Muscle layer of colon (tissue), 2 donors: ENCODE measurements around the gene CCDC40.

Experiments
- H3K27ac ChIP-seq: one replicate; pipeline ENCODE4 v1.7.0; 2013; ENCODE audit warnings: low read depth, mild to moderate bottlenecking, low read length, moderate library complexity
- H3K27me3 ChIP-seq, 2 donors: one replicate each; pipeline ENCODE4 v1.7.0; 2013; ENCODE audit warnings: low read length in 2 of 2, mild to moderate bottlenecking in 2 of 2; ENCODE audit not compliant: insufficient read depth in 2 of 2, control insufficient read depth in 1 of 2
- H3K36me3 ChIP-seq: one replicate; pipeline ENCODE4 v1.7.0; 2013; ENCODE audit warnings: mild to moderate bottlenecking, low read length; ENCODE audit not compliant: insufficient read depth
- H3K4me1 ChIP-seq: one replicate; pipeline ENCODE4 v1.7.0; 2013; ENCODE audit warnings: mild to moderate bottlenecking, low read length; ENCODE audit not compliant: insufficient read depth
- H3K4me3 ChIP-seq, 2 donors: one replicate each; pipeline ENCODE4 v1.7.0; 2013; ENCODE audit warnings: low read length in 2 of 2, low read depth in 1 of 2, mild to moderate bottlenecking in 1 of 2, moderate library complexity in 1 of 2
- H3K9ac ChIP-seq: one replicate; pipeline ENCODE4 v1.7.0; 2013; ENCODE audit warnings: low read length
- H3K9me3 ChIP-seq: one replicate; pipeline ENCODE4 v1.7.0; 2013; ENCODE audit warnings: mild to moderate bottlenecking, low read length
- donor health status: abdominal sarcoma.
- donor health status: Adenocarcinoma of cecum.

Gene CCDC40

GRCh38 chr17:80035937-80036714, at the start of gene CCDC40:
Gene CCDC40 (plus strand): TSS chr17:80036642. CDS start chr17:80036663, 21 bp downstream.
- no peaks in the 10 kb centered on the region for H3K27me3 ChIP-seq
- H3K9me3 ChIP-seq, result no peaks in the 10 kb centered on the region
- peak within 1 kb of the TSS; percentile 39 for H3K9ac ChIP-seq
- H3K4me3 ChIP-seq, result peak within 1 kb of the TSS; percentile 79 to 88
- H3K4me1 ChIP-seq, result no peaks in the 10 kb centered on the region
- H3K27ac ChIP-seq, result peak within 1 kb of the TSS; percentile 92
- H3K36me3 ChIP-seq, result no peaks in the 10 kb centered on the region

GRCh38 chr17:79987187-79987934, 49.1 kb upstream of the CCDC40 start:
- Histone ChIP-seq H3K9me3 (no peaks in the 10 kb centered on the region), H3K36me3 (no peaks in the 10 kb centered on the region), H3K4me1 (peaks cover 13% of the 10 kb centered on the region), H3K9ac (no peak overlapping the region), H3K27ac (no peak overlapping the region), H3K27me3 (no peaks in the 10 kb centered on the region), H3K4me3 (no peak overlapping the region)

GRCh38 chr17:79987935-79988184, 48.6 kb upstream of the CCDC40 start:
- H3K27ac ChIP-seq, result no peak overlapping the region
- no peak overlapping the region for H3K9ac ChIP-seq
- H3K9me3 ChIP-seq, result no peaks in the 10 kb centered on the region
- H3K27me3 ChIP-seq, result no peaks in the 10 kb centered on the region
- H3K4me1 ChIP-seq, result peaks cover 18% of the 10 kb centered on the region
- no peak overlapping the region for H3K4me3 ChIP-seq
- H3K36me3 ChIP-seq, result no peaks in the 10 kb centered on the region

- H3K4me3 ChIP-seq, result no peak overlapping the region
- H3K27ac ChIP-seq, result no peak overlapping the region
- peaks cover 24% of the 10 kb centered on the region for H3K4me1 ChIP-seq
These were observed 48.1 kb upstream of the CCDC40 start for GRCh38 chr17:79988185-79988971.

GRCh38 chr17:79989106-79989835, 47.2 kb upstream of the CCDC40 start:
- H3K4me3 ChIP-seq, result no peak overlapping the region
- no peaks in the 10 kb centered on the region for H3K27me3 ChIP-seq
- H3K27ac ChIP-seq, result no peak overlapping the region
- H3K36me3 ChIP-seq, result no peaks in the 10 kb centered on the region
- no peak overlapping the region for H3K9ac ChIP-seq
- peaks cover 31% of the 10 kb centered on the region for H3K4me1 ChIP-seq
- H3K9me3 ChIP-seq, result no peaks in the 10 kb centered on the region

More at GRCh38 chr17:79988185-79988971, 48.1 kb upstream of the CCDC40 start:
- Histone ChIP-seq H3K9ac (no peak overlapping the region), H3K27me3 (no peaks in the 10 kb centered on the region), H3K9me3 (no peaks in the 10 kb centered on the region), H3K36me3 (no peaks in the 10 kb centered on the region)

GRCh38 chr17:79990051-79990592, 46.3 kb upstream of the CCDC40 start:
- no peak overlapping the region for H3K4me3 ChIP-seq
- no peak overlapping the region for H3K9ac ChIP-seq
- no peak overlapping the region for H3K27ac ChIP-seq
- peaks cover 31% of the 10 kb centered on the region for H3K4me1 ChIP-seq
- H3K27me3 ChIP-seq, result no peaks in the 10 kb centered on the region
- no peaks in the 10 kb centered on the region for H3K9me3 ChIP-seq
- no peaks in the 10 kb centered on the region for H3K36me3 ChIP-seq

- Histone ChIP-seq H3K4me3 (no peak overlapping the region), H3K27me3 (no peaks in the 10 kb centered on the region), H3K9ac (no peak overlapping the region), H3K4me1 (peaks cover 31% of the 10 kb centered on the region), H3K9me3 (no peaks in the 10 kb centered on the region), H3K36me3 (no peaks in the 10 kb centered on the region), H3K27ac (no peak overlapping the region)
These were observed 45.7 kb upstream of the CCDC40 start for GRCh38 chr17:79990704-79991103.

GRCh38 chr17:79991140-79991923, 45.1 kb upstream of the CCDC40 start:
- peak overlapping the region; percentile 63 to 77 for H3K4me3 ChIP-seq
- H3K27ac ChIP-seq, result no peak overlapping the region
- H3K27me3 ChIP-seq, result no peaks in the 10 kb centered on the region
- no peaks in the 10 kb centered on the region for H3K9me3 ChIP-seq
- no peak overlapping the region for H3K9ac ChIP-seq
- no peaks in the 10 kb centered on the region for H3K36me3 ChIP-seq
- peaks cover 31% of the 10 kb centered on the region for H3K4me1 ChIP-seq

GRCh38 chr17:79991924-79992648, 44.4 kb upstream of the CCDC40 start:
- Histone ChIP-seq H3K27ac (no peak overlapping the region), H3K9ac (no peak overlapping the region)

More at GRCh38 chr17:79991924-79992648, 44.4 kb upstream of the CCDC40 start:
- Histone ChIP-seq H3K36me3 (no peaks in the 10 kb centered on the region), H3K4me1 (peaks cover 28% of the 10 kb centered on the region), H3K9me3 (no peaks in the 10 kb centered on the region), H3K4me3 (peak overlapping the region; percentile 63 to 77), H3K27me3 (no peaks in the 10 kb centered on the region)
